Uterus (tissue), 2 donors: ENCODE data around the gene AMBP.

Experiments
- POLR2A ChIP-seq, 2 donors: fragments of 450-650 bp; IDR thresholded peaks; one replicate each; pipeline ENCODE4 v1.6.1; 2016; ENCODE audit warnings: antibody characterized with exemption in 2 of 2, mild to moderate bottlenecking in 1 of 2, moderate library complexity in 1 of 2
- TF ChIP-seq, protein P1 (sequence below), 4 experiments: fragments of 200-600 bp in 2 of 4; fragments of 450-650 bp in 2 of 4; sonication (generic) in 2 of 4; IDR thresholded peaks; one replicate each; pipeline ENCODE4 v1.5.1; 2016 to 2019; ENCODE audit warnings: antibody characterized with exemption in 4 of 4, mild to moderate bottlenecking in 2 of 4, moderate library complexity in 1 of 4

DNA sequence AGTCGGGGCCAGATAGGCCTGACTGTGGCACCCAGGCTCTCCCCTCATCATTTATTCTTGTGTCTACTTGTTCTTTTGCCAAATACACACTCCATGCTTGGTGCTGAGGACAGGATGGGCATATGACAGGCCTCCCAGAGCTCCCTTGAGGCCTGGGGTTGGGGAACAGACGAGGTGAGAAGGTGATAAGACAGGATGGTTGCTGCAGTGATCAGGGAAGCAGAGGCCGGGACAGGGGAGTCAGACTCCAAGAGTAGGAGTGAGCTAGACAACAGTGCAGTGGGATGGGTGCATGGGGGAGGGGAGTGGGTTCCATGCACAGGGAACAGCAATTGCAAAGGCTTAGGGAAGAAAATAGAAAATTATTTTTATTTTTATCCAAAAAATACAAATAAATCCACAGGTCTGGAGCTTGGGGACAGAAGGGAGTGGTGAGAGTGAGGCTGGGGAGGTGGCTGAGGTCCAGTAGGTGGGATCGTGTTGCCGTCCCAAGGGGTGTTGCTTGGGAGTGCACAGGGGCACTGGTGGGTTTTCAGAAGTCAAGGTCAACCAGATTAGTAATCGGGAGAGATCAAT is 3.4 kb upstream of the AMBP start:
- TF ChIP-seq, protein P1, sequence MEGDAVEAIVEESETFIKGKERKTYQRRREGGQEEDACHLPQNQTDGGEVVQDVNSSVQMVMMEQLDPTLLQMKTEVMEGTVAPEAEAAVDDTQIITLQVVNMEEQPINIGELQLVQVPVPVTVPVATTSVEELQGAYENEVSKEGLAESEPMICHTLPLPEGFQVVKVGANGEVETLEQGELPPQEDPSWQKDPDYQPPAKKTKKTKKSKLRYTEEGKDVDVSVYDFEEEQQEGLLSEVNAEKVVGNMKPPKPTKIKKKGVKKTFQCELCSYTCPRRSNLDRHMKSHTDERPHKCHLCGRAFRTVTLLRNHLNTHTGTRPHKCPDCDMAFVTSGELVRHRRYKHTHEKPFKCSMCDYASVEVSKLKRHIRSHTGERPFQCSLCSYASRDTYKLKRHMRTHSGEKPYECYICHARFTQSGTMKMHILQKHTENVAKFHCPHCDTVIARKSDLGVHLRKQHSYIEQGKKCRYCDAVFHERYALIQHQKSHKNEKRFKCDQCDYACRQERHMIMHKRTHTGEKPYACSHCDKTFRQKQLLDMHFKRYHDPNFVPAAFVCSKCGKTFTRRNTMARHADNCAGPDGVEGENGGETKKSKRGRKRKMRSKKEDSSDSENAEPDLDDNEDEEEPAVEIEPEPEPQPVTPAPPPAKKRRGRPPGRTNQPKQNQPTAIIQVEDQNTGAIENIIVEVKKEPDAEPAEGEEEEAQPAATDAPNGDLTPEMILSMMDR (IDR thresholded peaks at IDR 0.05), result no peak
- TF ChIP-seq POLR2A (IDR thresholded peaks at IDR 0.05), result no peak
